ENCODE data around the gene NSRP1.
"Not testable (repeated sequence)": the region's sequence is repeated elsewhere in the genome, so short reads cannot be mapped to it uniquely, and the experiment has no call there.

The NSRP1 gene

GRCh38 chr17:30225112-30225511, 108.5 kb downstream of the NSRP1 start:
- Histone ChIP-seq H3K4me3 (ENCODE audit: low read length) (no peak overlapping the region), H3K9ac (ENCODE audit: low read length) (no peak overlapping the region), H3K27ac (ENCODE audit: low read length) (no peak overlapping the region), H3K4me1 (ENCODE audit: control insufficient read depth, low read depth, low read length) (no peaks in the 10 kb centered on the region), H3K36me3 (ENCODE audit: control insufficient read depth, low read depth, low read length) (no peaks in the 10 kb centered on the region), H3K9me3 (ENCODE audit: control insufficient read depth, low read depth, low read length) (no peaks in the 10 kb centered on the region), H3K27me3 (ENCODE audit: control insufficient read depth, insufficient read depth, low read length) (no peaks in the 10 kb centered on the region)

DNA sequence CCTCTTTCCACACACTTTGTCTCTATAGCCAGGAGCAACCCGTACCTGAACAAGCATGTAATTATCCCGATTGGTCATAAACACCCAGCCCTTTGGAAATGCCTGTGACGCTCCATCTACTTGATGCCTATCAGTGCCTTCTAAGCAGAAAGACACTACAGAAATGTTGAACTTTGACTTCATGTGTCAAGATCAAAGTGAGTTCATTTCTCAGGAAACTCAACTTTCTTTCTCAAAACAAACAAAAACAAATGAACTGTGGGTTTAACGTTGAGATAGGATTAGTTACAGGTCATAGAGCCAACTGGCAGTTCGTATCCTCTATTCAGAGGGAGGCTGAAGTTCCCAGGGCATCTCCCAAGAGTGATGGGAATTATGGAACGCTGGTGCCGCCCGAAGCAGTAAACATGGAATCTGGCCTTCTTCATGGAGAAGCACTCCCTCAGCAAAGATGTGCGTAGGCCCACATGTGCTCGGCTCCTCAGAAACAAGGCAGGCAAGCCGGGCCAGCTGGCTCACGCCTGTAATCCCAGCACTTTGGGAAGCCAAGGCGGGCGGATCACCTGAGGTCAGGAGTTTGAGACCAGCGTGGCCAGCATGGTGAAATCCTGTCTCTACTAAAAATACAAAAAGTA, 109.4 kb downstream of the NSRP1 start:
- H3K4me1 ChIP-seq (ENCODE audit: control insufficient read depth, low read depth, low read length), result no peaks in the 10 kb centered on the region
- no peak overlapping the region for H3K27ac ChIP-seq (ENCODE audit: low read length)
- no peaks in the 10 kb centered on the region for H3K36me3 ChIP-seq (ENCODE audit: control insufficient read depth, low read depth, low read length)
- H3K9ac ChIP-seq (ENCODE audit: low read length), result no peak overlapping the region
- no peaks in the 10 kb centered on the region for H3K27me3 ChIP-seq (ENCODE audit: control insufficient read depth, insufficient read depth, low read length)
- no peaks in the 10 kb centered on the region for H3K9me3 ChIP-seq (ENCODE audit: control insufficient read depth, low read depth, low read length)
- no peak overlapping the region for H3K4me3 ChIP-seq (ENCODE audit: low read length)

- Histone ChIP-seq H3K4me3 (ENCODE audit: low read length) (no peak overlapping the region), H3K27me3 (ENCODE audit: control insufficient read depth, insufficient read depth, low read length) (peaks cover 4% of the 10 kb centered on the region), H3K4me1 (ENCODE audit: control insufficient read depth, low read depth, low read length) (no peaks in the 10 kb centered on the region), H3K9ac (ENCODE audit: low read length) (no peak overlapping the region), H3K36me3 (ENCODE audit: control insufficient read depth, low read depth, low read length) (no peaks in the 10 kb centered on the region), H3K9me3 (ENCODE audit: control insufficient read depth, low read depth, low read length) (no peaks in the 10 kb centered on the region), H3K27ac (ENCODE audit: low read length) (no peak overlapping the region)
These were observed 110.3 kb downstream of the NSRP1 start for GRCh38 chr17:30226878-30227277.

DNA sequence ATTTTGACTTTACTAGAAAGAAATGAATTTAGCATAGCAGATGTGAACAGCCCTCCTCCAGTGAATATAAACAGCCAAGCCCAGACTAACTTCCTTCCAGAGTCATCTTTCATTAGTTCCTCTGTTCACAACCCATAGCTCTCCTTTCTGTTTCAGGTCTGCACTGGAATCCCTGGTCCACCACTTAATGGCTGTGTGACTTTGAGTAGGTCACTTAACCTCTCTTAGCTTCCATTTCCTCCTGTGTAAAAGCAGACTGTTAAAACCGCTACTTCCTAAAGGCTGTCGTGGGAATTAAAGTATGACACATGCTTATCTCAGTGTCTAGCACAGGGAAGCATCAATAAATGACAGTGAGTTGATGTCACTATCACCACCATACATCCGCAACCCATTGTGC, 111.4 kb downstream of the NSRP1 start:
- no peak overlapping the region for H3K9ac ChIP-seq (ENCODE audit: low read length)
- H3K36me3 ChIP-seq (ENCODE audit: control insufficient read depth, low read depth, low read length), result no peaks in the 10 kb centered on the region
- H3K27ac ChIP-seq (ENCODE audit: low read length), result no peak overlapping the region
- H3K27me3 ChIP-seq (ENCODE audit: control insufficient read depth, insufficient read depth, low read length), result peaks cover 15% of the 10 kb centered on the region
- no peak overlapping the region for H3K4me3 ChIP-seq (ENCODE audit: low read length)
- H3K4me1 ChIP-seq (ENCODE audit: control insufficient read depth, low read depth, low read length), result no peaks in the 10 kb centered on the region
- H3K9me3 ChIP-seq (ENCODE audit: control insufficient read depth, low read depth, low read length), result no peaks in the 10 kb centered on the region

DNA sequence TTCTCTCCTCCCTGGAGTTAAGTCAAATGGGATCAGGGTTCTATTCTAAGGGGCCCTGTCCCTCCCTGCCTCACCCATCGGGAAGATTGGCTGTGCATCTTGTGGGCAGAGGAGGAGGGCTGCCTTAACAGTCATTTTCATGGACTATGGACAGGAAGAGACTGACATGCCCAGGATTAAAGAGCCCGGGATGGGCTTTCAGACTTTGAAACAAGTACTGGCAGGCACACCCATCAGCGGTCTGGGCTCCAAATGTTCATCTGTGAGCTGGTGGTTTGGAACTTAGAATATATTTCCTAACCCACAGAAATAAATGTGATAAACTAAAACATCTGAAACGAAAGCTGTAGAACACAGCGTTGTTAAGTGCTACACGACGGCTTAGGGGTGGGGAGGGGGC, 112.4 kb downstream of the NSRP1 start:
- no peak overlapping the region for H3K9ac ChIP-seq (ENCODE audit: low read length)
- H3K27ac ChIP-seq (ENCODE audit: low read length), result no peak overlapping the region
- no peaks in the 10 kb centered on the region for H3K9me3 ChIP-seq (ENCODE audit: control insufficient read depth, low read depth, low read length)
- no peaks in the 10 kb centered on the region for H3K36me3 ChIP-seq (ENCODE audit: control insufficient read depth, low read depth, low read length)
- H3K4me1 ChIP-seq (ENCODE audit: control insufficient read depth, low read depth, low read length), result no peaks in the 10 kb centered on the region
- H3K27me3 ChIP-seq (ENCODE audit: control insufficient read depth, insufficient read depth, low read length), result peaks cover 25% of the 10 kb centered on the region
- H3K4me3 ChIP-seq (ENCODE audit: low read length), result no peak overlapping the region

DNA sequence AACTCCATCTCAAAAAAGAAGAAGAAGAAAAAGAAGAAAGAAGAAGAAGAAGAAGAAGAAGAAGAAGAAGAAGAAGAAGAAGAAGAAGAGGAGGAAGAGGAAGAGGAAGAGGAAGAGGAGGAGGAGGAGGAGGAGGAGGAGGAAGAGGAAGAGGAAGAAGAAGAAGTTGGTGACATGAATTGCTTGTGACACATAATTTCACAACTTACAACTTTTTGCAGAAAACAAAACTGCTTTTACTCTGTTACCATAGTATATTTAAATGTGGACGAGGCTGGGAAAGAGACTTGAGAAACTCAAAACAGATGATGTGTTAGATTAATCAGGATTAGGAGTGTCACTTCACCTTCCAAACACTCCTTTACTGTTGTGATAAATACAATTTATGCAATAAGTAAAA, 113.4 kb downstream of the NSRP1 start:
- H3K27ac ChIP-seq (ENCODE audit: low read length); H3K9me3 ChIP-seq (ENCODE audit: control insufficient read depth, low read depth, low read length); H3K4me3 ChIP-seq (ENCODE audit: low read length); H3K9ac ChIP-seq (ENCODE audit: low read length); H3K4me1 ChIP-seq (ENCODE audit: control insufficient read depth, low read depth, low read length); H3K36me3 ChIP-seq (ENCODE audit: control insufficient read depth, low read depth, low read length): not testable (repeated sequence)
- H3K27me3 ChIP-seq (ENCODE audit: control insufficient read depth, insufficient read depth, low read length), result peaks cover 35% of the 10 kb centered on the region

- Histone ChIP-seq H3K4me3 (ENCODE audit: low read length) (no peak overlapping the region), H3K36me3 (ENCODE audit: control insufficient read depth, low read depth, low read length) (no peaks in the 10 kb centered on the region), H3K27me3 (ENCODE audit: control insufficient read depth, insufficient read depth, low read length) (peaks cover 42% of the 10 kb centered on the region), H3K27ac (ENCODE audit: low read length) (no peak overlapping the region), H3K9ac (ENCODE audit: low read length) (no peak overlapping the region), H3K4me1 (ENCODE audit: control insufficient read depth, low read depth, low read length) (no peaks in the 10 kb centered on the region), H3K9me3 (ENCODE audit: control insufficient read depth, low read depth, low read length) (no peaks in the 10 kb centered on the region)
These were observed 114.0 kb downstream of the NSRP1 start for GRCh38 chr17:30230596-30231125.

DNA sequence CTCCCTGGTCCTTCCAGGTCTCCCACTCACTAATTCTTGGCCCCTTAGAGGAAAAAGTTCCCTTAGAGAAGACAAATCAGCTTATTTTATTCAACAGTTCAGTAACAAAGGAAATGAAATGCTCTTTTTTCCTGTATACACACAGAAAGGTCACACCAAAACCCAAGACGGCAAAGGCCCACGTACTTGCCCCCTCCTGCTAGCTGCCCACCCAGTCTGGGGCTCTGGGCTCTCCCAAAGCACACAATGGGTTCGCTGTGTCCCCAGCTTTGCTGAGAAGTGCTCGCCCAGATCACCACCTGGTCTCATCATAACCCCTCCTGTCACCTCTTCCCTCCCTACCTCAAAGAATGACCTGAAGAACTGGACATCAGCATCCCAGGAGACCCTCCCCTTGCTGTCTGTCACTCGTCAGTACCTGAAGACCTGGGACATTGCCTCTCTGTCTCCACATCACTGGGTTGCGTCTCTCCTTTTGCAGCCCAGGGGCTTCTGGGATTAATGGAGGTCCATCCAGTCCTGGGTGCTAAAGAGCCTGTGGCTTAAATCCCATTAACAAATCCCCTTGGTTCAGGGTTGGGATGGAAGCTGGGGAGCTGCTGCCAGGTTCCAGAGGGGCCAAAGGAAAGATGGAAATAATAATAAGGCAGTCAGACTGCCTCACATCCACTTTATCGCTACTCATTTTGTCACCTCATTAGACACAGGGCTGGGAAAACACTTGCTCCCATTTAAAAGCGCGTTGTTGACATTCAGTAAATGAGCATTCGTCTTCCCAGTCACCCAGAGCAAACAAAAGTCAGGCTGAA, 115.6 kb downstream of the NSRP1 start:
- Histone ChIP-seq H3K27ac (ENCODE audit: low read length) (no peak overlapping the region), H3K9me3 (ENCODE audit: control insufficient read depth, low read depth, low read length) (no peaks in the 10 kb centered on the region), H3K27me3 (ENCODE audit: control insufficient read depth, insufficient read depth, low read length) (peaks cover 55% of the 10 kb centered on the region), H3K4me1 (ENCODE audit: control insufficient read depth, low read depth, low read length) (no peaks in the 10 kb centered on the region), H3K9ac (ENCODE audit: low read length) (no peak overlapping the region), H3K36me3 (ENCODE audit: control insufficient read depth, low read depth, low read length) (no peaks in the 10 kb centered on the region), H3K4me3 (ENCODE audit: low read length) (no peak overlapping the region)

DNA sequence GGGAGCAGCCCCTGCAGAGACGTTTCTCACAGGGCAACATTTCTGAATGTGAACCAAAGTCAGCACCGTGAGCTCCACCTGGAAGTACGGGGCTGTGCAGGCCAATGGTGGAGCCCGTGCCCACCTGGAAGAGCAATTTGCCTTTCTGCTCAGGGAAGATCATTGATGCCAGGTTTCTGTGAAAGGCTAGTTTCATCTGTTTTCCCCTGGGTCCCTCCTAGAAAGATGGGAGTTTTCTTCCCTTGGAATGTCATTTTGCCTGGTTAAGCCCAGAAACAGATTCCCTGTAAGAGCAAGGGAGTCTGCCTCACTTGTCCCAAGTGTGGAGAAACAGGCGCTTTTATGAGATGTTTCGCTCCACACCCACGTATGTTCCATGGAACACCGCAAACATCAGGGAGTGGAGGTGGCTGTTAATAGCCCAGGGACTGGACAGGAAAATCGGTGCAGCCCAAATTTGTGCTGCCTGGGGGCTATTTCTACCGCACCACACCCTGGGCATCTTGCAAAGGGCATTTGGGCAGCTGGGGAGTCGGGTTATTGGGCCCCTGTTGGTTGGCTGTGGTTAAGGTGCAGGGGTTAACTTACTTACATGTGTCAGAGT, 116.3 kb downstream of the NSRP1 start:
- H3K4me1 ChIP-seq (ENCODE audit: control insufficient read depth, low read depth, low read length), result peaks cover 5% of the 10 kb centered on the region

DNA sequence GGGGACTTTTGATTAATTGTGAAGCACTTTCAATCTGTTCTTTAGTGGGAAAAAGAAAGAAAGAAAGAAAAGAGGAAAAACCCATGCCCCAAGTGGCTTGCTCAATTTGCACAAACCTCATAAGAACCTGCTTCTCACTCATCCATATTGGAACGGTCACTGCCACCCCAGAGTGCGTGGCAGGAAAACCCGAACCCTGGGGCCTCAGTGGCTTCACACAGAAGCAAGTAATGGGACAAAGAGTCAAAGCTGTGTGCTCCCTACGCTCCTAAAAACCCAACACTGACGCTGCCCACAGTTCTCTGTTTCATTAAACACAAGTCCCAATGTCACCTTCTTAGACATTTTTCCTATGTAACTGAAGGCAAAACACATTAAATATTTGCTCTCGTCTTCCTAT, 117.7 kb downstream of the NSRP1 start:
- no peak overlapping the region for H3K27ac ChIP-seq (ENCODE audit: low read length)
- no peaks in the 10 kb centered on the region for H3K36me3 ChIP-seq (ENCODE audit: control insufficient read depth, low read depth, low read length)
- no peak overlapping the region for H3K4me3 ChIP-seq (ENCODE audit: low read length)
- peaks cover 76% of the 10 kb centered on the region for H3K27me3 ChIP-seq (ENCODE audit: control insufficient read depth, insufficient read depth, low read length)
- H3K4me1 ChIP-seq (ENCODE audit: control insufficient read depth, low read depth, low read length), result peaks cover 17% of the 10 kb centered on the region
- no peak overlapping the region for H3K9ac ChIP-seq (ENCODE audit: low read length)
- no peaks in the 10 kb centered on the region for H3K9me3 ChIP-seq (ENCODE audit: control insufficient read depth, low read depth, low read length)

More for the DNA sequence above, 116.3 kb downstream of the NSRP1 start:
- Histone ChIP-seq H3K9ac (ENCODE audit: low read length) (no peak overlapping the region), H3K9me3 (ENCODE audit: control insufficient read depth, low read depth, low read length) (no peaks in the 10 kb centered on the region), H3K4me3 (ENCODE audit: low read length) (no peak overlapping the region), H3K36me3 (ENCODE audit: control insufficient read depth, low read depth, low read length) (no peaks in the 10 kb centered on the region), H3K27ac (ENCODE audit: low read length) (no peak overlapping the region), H3K27me3 (ENCODE audit: control insufficient read depth, insufficient read depth, low read length) (peaks cover 62% of the 10 kb centered on the region)

GRCh38 chr17:30234964-30235363, 118.3 kb downstream of the NSRP1 start:
- Histone ChIP-seq H3K36me3 (ENCODE audit: control insufficient read depth, low read depth, low read length) (no peaks in the 10 kb centered on the region), H3K4me1 (ENCODE audit: control insufficient read depth, low read depth, low read length) (peaks cover 17% of the 10 kb centered on the region), H3K27me3 (ENCODE audit: control insufficient read depth, insufficient read depth, low read length) (peaks cover 83% of the 10 kb centered on the region), H3K9me3 (ENCODE audit: control insufficient read depth, low read depth, low read length) (no peaks in the 10 kb centered on the region), H3K9ac (ENCODE audit: low read length) (no peak overlapping the region), H3K27ac (ENCODE audit: low read length) (no peak overlapping the region), H3K4me3 (ENCODE audit: low read length) (peak overlapping the region; percentile 54)
